NCI-H1092 (cell line): ENCODE measurements around the gene ELAVL1.
"Not testable (repeated sequence)": the region's sequence is repeated elsewhere in the genome, so short reads cannot be mapped to it uniquely, and the experiment has no call there.

Experiments
- DNase-seq: peaks from one replicate; lab custom pipeline; 2025; lab: John Stamatoyannopoulos, UW

ELAVL1 gene

GRCh38 chr19:7921302-7921966 lies 84.0 kb downstream of the ELAVL1 start:
- no peak for DNase-seq

- DNase-seq = peak; percentile 93
Observed at GRCh38 chr19:7920519-7921301, 84.7 kb downstream of the ELAVL1 start.

GRCh38 chr19:7919610-7920518 lies 85.6 kb downstream of the ELAVL1 start, which contains the start of gene SNAPC2:
TSS of gene SNAPC2 (plus strand) at chr19:7920338. CDS start at chr19:7920367, 29 bp downstream.
- peak; percentile 90 for DNase-seq

- DNase-seq = no peak
Observed at GRCh38 chr19:7918615-7919421, 86.6 kb downstream of the ELAVL1 start.

- DNase-seq = not testable (repeated sequence)
Observed at GRCh38 chr19:7918062-7918614, 87.3 kb downstream of the ELAVL1 start.

GRCh38 chr19:7917267-7918061 lies 88.0 kb downstream of the ELAVL1 start:
- DNase-seq = peak; percentile 30

- DNase-seq = no peak
Observed at GRCh38 chr19:7916955-7917266, 88.5 kb downstream of the ELAVL1 start.

GRCh38 chr19:7916103-7916954 lies 89.1 kb downstream of the ELAVL1 start:
- no peak for DNase-seq

GRCh38 chr19:7915250-7916102 lies 90.0 kb downstream of the ELAVL1 start:
- no peak for DNase-seq

GRCh38 chr19:7914598-7915045 lies 90.8 kb downstream of the ELAVL1 start, which contains the start of gene TGFBR3L:
TSS of gene TGFBR3L (plus strand) at chr19:7914830.
- no peak for DNase-seq

- DNase-seq = no peak
Observed at GRCh38 chr19:7914099-7914498, 91.3 kb downstream of the ELAVL1 start.

- DNase-seq = no peak
Observed at GRCh38 chr19:7913652-7914051, 91.8 kb downstream of the ELAVL1 start.

GRCh38 chr19:7912697-7913564 lies 92.5 kb downstream of the ELAVL1 start:
- no peak for DNase-seq

- DNase-seq = no peak
Observed at GRCh38 chr19:7912144-7912696, 93.2 kb downstream of the ELAVL1 start.

GRCh38 chr19:7911508-7912143 lies 93.8 kb downstream of the ELAVL1 start:
- no peak for DNase-seq

GRCh38 chr19:7910321-7911161 lies 94.9 kb downstream of the ELAVL1 start:
- DNase-seq = no peak
